Choroid plexus epithelial cell (primary cell): ENCODE measurements around the gene AAGAB.

Experiments used
- DNase-seq: peaks from one replicate; pipeline ENCODE4 v3.0.0-alpha.2; 2010; ENCODE audit warnings: low read depth
- H3K4me3 ChIP-seq: 2 replicates; pipeline ENCODE4 v1.5.1; 2011; ENCODE audit warnings: low read depth, mild to moderate bottlenecking, control low read depth, low read length, moderate library complexity
- TF ChIP-seq, protein P1 (sequence below): conservative IDR thresholded peaks from 2 replicates; pipeline ENCODE4 v1.5.1; 2011; ENCODE audit warnings: low read depth, mild to moderate bottlenecking, control low read depth, inconsistent platforms, low read length, moderate library complexity

The AAGAB gene

DNA sequence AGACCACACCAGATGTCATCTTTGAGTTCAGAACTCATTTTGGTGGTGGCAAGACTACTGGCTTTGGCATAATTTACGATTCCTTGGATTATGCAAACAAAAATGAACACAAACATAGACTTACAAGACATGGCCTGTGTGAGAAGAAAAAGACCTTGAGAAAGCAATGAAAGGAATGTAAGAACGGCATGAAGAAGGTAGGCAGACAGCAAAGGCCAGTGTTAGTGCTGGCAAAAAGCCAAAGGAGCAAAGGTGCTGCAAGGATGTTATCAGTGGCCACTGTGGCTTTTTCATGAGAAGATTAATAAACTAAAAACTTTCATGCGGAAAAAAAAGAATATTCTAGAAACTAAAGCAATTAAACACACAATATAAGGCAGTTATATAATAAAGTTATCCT lies 21.9 kb downstream of the AAGAB start:
- peak; percentile 33 for DNase-seq
- TF ChIP-seq, protein P1, sequence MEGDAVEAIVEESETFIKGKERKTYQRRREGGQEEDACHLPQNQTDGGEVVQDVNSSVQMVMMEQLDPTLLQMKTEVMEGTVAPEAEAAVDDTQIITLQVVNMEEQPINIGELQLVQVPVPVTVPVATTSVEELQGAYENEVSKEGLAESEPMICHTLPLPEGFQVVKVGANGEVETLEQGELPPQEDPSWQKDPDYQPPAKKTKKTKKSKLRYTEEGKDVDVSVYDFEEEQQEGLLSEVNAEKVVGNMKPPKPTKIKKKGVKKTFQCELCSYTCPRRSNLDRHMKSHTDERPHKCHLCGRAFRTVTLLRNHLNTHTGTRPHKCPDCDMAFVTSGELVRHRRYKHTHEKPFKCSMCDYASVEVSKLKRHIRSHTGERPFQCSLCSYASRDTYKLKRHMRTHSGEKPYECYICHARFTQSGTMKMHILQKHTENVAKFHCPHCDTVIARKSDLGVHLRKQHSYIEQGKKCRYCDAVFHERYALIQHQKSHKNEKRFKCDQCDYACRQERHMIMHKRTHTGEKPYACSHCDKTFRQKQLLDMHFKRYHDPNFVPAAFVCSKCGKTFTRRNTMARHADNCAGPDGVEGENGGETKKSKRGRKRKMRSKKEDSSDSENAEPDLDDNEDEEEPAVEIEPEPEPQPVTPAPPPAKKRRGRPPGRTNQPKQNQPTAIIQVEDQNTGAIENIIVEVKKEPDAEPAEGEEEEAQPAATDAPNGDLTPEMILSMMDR: no peak
- H3K4me3 ChIP-seq: no peak overlapping the region

DNA sequence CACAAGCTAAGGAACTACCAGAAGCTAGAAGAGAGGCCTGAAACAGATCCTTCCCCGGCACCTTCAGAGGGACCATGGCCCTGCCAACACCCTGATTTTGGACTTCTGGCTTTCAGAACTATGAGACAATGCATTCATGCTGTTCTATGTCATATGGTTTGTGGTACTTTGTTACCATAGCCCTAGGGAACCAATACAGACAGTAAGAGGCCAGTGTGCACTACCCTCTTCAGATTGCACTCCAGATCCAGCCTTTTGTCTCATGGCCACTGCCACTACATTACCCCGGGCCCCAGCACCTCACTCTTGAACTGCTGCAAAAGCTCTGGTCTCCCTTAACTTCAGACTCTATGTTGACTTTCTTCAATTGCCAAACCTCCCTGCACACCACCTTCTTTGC lies 24.0 kb downstream of the AAGAB start:
- no peak for DNase-seq
- no peak overlapping the region for H3K4me3 ChIP-seq
- TF ChIP-seq, protein P1: no peak

DNA sequence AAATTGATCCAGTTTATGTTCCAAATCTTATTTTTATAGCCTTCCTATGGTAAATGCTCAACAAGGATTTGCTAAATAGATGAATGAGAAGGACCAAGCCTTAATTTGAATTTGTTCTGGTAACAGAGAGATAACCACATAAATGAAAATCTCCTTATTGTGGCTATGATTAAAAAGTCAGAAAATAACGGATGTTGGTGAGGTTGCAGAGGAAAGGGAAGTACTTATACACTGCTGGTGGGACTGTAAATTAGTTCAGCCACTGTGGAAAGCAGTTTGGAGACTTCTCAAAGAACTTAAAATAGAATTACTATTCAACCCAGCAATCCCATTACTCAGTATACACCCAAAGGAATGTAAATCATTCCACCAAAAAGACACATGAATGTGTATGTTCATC lies 26.2 kb downstream of the AAGAB start:
- TF ChIP-seq, protein P1: no peak
- DNase-seq: no peak
- H3K4me3 ChIP-seq: no peak overlapping the region

DNA sequence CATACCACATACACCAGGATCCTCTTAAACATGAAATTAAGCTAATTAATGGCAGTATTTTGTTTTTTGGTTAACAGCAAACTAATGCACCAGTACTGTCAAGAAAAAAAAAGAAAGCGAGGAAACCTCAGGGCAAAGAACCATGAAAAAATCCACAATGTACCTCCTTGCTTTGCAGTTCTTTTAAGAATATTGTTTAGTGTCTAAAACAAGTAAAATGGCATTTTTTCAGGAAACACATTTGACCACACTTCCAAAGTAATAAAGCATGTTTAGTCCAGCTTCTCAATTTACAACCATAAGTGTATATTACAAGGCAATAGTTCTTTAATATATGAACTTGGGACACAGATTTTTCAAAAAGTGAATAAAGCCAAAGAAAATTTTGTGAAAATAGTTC lies 26.6 kb downstream of the AAGAB start:
- H3K4me3 ChIP-seq: no peak overlapping the region

DNA sequence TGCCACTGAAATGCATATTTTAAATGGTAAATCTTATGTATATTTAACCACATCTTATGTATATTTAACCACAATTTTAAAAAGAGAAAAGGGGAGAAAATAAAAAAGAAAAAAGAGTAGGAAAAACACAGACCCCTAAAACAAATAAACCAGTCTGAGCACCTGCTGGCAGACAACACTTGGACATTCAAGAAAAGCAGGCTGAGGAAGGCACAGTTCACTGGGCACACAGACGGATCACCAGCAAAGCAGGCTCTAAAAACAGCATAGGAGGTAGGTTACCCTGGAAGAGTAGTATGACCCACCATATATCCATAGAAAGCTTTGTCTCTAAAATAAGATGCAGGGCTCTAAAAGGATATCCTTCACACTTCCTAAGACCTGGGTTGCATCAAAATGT lies 27.0 kb downstream of the AAGAB start:
- TF ChIP-seq, protein P1: no peak
- no peak for DNase-seq
- no peak overlapping the region for H3K4me3 ChIP-seq

More for the DNA sequence above, 26.6 kb downstream of the AAGAB start:
- TF ChIP-seq, protein P1: no peak
- no peak for DNase-seq

DNA sequence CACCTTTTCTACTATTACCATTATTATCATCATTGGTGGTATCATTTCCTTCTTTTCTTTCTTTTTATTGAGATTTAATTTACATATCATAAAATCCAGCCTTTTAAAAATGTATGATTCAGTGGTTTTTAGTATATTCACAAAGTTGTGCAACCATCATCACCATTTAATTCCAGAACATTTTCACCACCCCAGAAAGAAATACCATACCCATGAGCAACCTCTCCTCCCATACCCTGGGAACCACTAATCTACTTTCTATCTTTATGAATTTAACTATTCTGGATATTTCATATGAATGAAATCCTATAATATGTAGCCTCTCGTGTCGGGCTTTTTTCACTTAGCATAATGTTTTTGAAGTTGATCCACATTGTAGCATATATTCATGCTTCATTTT lies 29.1 kb downstream of the AAGAB start:
- DNase-seq: peak; percentile 79
- no peak overlapping the region for H3K4me3 ChIP-seq
- TF ChIP-seq, protein P1: no peak

DNA sequence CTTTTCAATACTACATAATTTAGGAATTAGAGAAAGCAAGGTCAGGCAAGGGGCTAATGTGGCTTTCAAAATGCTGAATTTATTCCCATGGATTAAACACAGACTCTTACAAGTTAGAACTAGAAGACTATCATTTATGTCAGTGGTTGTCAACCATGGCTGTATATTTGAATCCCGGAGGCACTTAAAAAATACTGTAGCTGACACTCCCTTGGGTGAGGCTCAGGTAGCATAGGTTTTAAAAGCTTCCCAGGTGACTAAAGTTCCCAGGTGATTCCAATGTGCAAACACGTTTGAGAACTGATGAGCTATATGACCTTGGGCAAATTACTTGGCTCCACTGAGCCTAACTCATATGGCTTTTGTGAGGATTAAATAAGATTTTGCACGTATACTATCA lies 29.6 kb downstream of the AAGAB start:
- no peak for DNase-seq
- TF ChIP-seq, protein P1: no peak
- no peak overlapping the region for H3K4me3 ChIP-seq
